MCF 10A (cell line): ENCODE results near the gene CYLD. TPM values are rescaled to one million over a fixed set of nuclear protein-coding genes. Genes with fewer than 3 reads are reported as not detected.

ENCODE experiments used
- BruUV-seq: library from RNA; stranded (reverse); fragments of 400-500 nt; replicated peaks from 2 replicates; lab custom pipeline; 2021; lab: Mats Ljungman, UMichigan
- CTCF ChIA-PET: fragments of 300-600 bp; sonication (Branson Sonifier 250); formaldehyde crosslinking; extraction: SDS; loops from one replicate; lab custom pipeline; 2021; ENCODE audit warnings: antibody characterized with exemption, inconsistent platforms; lab: Yijun Ruan, JAX
- POLR2A ChIA-PET: fragments of 300-600, 350-650 bp; sonication (Branson Sonifier 250); formaldehyde crosslinking; extraction: SDS; loops from one replicate; lab custom pipeline; 2020; ENCODE audit warnings: antibody characterized with exemption, inconsistent platforms; lab: Yijun Ruan, JAX
- DNase-seq: peaks from one replicate; pipeline ENCODE4 v3.0.0-alpha.2; 2018; ENCODE audit not compliant: unreplicated experiment
- H3K27ac Mint-ChIP-seq: one replicate; pipeline ENCODE4 v1.8.0; 2022; ENCODE audit warnings: mild to moderate bottlenecking, low read depth, mixed read lengths; ENCODE audit not compliant: unreplicated experiment
- H3K27me3 Mint-ChIP-seq: one replicate; pipeline ENCODE4 v1.8.0; 2022; ENCODE audit warnings: mixed read lengths; ENCODE audit not compliant: insufficient read depth, unreplicated experiment
- H3K36me3 Mint-ChIP-seq: one replicate; pipeline ENCODE4 v1.8.0; 2022; ENCODE audit warnings: mild to moderate bottlenecking, moderate library complexity, mixed read lengths; ENCODE audit not compliant: insufficient read depth, unreplicated experiment
- H3K4me1 Mint-ChIP-seq: one replicate; pipeline ENCODE4 v1.8.0; 2022; ENCODE audit warnings: mixed read lengths; ENCODE audit not compliant: insufficient read depth, unreplicated experiment
- H3K4me3 Mint-ChIP-seq: one replicate; pipeline ENCODE4 v1.8.0; 2022; ENCODE audit warnings: mild to moderate bottlenecking, moderate library complexity, mixed read lengths; ENCODE audit not compliant: unreplicated experiment
- H3K9me3 Mint-ChIP-seq: one replicate; pipeline ENCODE4 v1.8.0; 2022; ENCODE audit warnings: mixed read lengths; ENCODE audit not compliant: unreplicated experiment
- CTCF ChIP-seq: fragments of 200-600 bp; IDR thresholded peaks from one replicate; pipeline ENCODE4 v1.8.0; 2022; ENCODE audit warnings: antibody characterized with exemption, mild to moderate bottlenecking; ENCODE audit not compliant: unreplicated experiment
- intact Hi-C: fragments of 100-400 bp; cut with micrococcal nuclease; formaldehyde crosslinking; loops from 2 replicates; pipeline ENCODE4 v1.14.1; 2022
- total RNA-seq: library from RNA; stranded (reverse); gene quantifications from 2 replicates; pipeline ENCODE4 v1.2.3, GENCODE V29; 2022

CYLD gene
- total RNA-seq, 1 experiment from 2014 or later: 53.7 TPM

GRCh38 chr16:50765260-50765659 lies 23.4 kb downstream of the CYLD start:
- intact Hi-C loops: no loop called here
- POLR2A ChIA-PET: interaction anchor here (0.7 kb wide), 1 partner anchor 41 kb away, joined by 3 read pairs; no protein-coding TSS in a partner anchor
- Mint-ChIP-seq H3K4me1 (no peaks in the 10 kb centered on the region), H3K27ac (no peak overlapping the region), H3K4me3 (no peak overlapping the region), H3K36me3 (peaks cover 38% of the 10 kb centered on the region), H3K27me3 (no peaks in the 10 kb centered on the region), H3K9me3 (no peaks in the 10 kb centered on the region)
- no peak for TF ChIP-seq CTCF
- BruUV-seq: no TSS peak
- CTCF ChIA-PET: interaction anchor here (0.6 to 1.2 kb wide), 3 partner anchors 33 to 1217 kb away, joined by 3 read pairs; no protein-coding TSS in a partner anchor
- DNase-seq: no peak

GRCh38 chr16:50765861-50766260 lies 24.0 kb downstream of the CYLD start:
- DNase-seq: no peak
- no peak for TF ChIP-seq CTCF
- Mint-ChIP-seq H3K27ac (no peak overlapping the region), H3K4me3 (no peak overlapping the region), H3K9me3 (no peaks in the 10 kb centered on the region), H3K36me3 (peaks cover 37% of the 10 kb centered on the region), H3K27me3 (no peaks in the 10 kb centered on the region), H3K4me1 (no peaks in the 10 kb centered on the region)
- ChIA-PET POLR2A (interaction anchor here (0.7 kb wide), 1 partner anchor 41 kb away, joined by 3 read pairs; no protein-coding TSS in a partner anchor), CTCF (interaction anchor here (0.7 to 1.2 kb wide), 2 partner anchors 724 to 1216 kb away, joined by 3 read pairs; no protein-coding TSS in a partner anchor)
- no TSS peak for BruUV-seq
- intact Hi-C loops: no loop called here

GRCh38 chr16:50767197-50767596 lies 25.3 kb downstream of the CYLD start:
- CTCF ChIA-PET: interaction anchor here (2.6 kb wide), 1 partner anchor 39 kb away, joined by 10 read pairs; no protein-coding TSS in a partner anchor
- Mint-ChIP-seq H3K9me3 (no peaks in the 10 kb centered on the region), H3K4me1 (no peaks in the 10 kb centered on the region), H3K36me3 (peaks cover 31% of the 10 kb centered on the region), H3K27me3 (no peaks in the 10 kb centered on the region), H3K4me3 (no peak overlapping the region), H3K27ac (no peak overlapping the region)
- TF ChIP-seq CTCF: no peak
- intact Hi-C loops: no loop called here
- no peak for DNase-seq
- POLR2A ChIA-PET: interaction anchor here (0.7 kb wide), 1 partner anchor 179 kb away, joined by 3 read pairs; no protein-coding TSS in a partner anchor
- BruUV-seq: no TSS peak

- H3K27ac Mint-ChIP-seq: no peak overlapping the region
- CTCF ChIA-PET: interaction anchor here (1.6 kb wide), 1 partner anchor 35 kb away, joined by 6 read pairs; no protein-coding TSS in a partner anchor
Observed at GRCh38 chr16:50771366-50771765, 29.5 kb downstream of the CYLD start.

More at GRCh38 chr16:50771366-50771765, 29.5 kb downstream of the CYLD start:
- Mint-ChIP-seq H3K4me1 (no peaks in the 10 kb centered on the region), H3K4me3 (no peak overlapping the region), H3K9me3 (no peaks in the 10 kb centered on the region), H3K27me3 (no peaks in the 10 kb centered on the region), H3K36me3 (peaks cover 14% of the 10 kb centered on the region)
- BruUV-seq: no TSS peak
- intact Hi-C loops: no loop called here
- no peak for DNase-seq
- POLR2A ChIA-PET: no interaction called here
- no peak for TF ChIP-seq CTCF
